GM19240 (cell line): ENCODE data around the gene CBX5.
"Not testable (repeated sequence)": the region's sequence is repeated elsewhere in the genome, so short reads cannot be mapped to it uniquely, and the experiment has no call there.

Experiments
- DNase-seq: peaks from one replicate; pipeline ENCODE4 v3.0.0; 2011; ENCODE audit warnings: low spot score; ENCODE audit not compliant: insufficient read length

CBX5 gene

DNA sequence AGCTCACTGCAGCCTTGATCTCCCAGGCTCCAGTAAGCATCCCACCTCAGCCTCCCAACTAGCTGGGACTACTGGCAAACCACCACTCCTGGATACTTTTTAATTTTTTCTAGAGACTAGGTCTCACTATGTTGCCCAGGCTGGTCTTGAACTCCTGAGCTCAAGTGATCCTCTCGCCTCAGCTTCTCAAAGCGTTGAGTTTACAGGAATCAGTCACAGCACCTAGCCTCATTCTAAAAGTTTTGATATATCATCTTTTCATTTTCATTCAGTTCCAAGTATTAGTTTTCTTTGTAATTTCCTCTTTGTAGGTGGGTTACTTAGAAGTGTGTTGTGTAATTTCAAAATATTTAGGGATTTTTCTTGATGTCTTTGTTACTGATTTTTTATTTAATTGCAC, 9.6 kb downstream of the CBX5 start:
- no peak for DNase-seq

DNA sequence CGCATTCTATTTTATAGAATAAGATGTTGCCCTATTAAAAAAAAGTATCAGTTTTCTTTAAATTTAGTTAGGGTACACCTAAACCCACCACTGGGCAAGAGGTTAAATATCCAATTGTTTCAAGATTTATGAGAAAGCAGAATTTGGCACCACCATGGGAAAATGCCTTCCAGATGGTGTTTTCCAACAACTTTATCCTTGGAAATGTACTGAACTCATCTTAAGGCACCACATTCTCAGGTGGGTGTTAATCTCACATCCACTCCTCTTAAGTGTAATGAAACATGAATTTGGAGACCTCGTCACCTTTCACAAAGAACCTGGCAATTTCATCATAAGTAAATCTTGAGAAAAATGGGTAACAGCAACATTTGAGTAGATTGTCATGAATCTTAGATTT, 13.1 kb downstream of the CBX5 start:
- DNase-seq, result no peak

DNA sequence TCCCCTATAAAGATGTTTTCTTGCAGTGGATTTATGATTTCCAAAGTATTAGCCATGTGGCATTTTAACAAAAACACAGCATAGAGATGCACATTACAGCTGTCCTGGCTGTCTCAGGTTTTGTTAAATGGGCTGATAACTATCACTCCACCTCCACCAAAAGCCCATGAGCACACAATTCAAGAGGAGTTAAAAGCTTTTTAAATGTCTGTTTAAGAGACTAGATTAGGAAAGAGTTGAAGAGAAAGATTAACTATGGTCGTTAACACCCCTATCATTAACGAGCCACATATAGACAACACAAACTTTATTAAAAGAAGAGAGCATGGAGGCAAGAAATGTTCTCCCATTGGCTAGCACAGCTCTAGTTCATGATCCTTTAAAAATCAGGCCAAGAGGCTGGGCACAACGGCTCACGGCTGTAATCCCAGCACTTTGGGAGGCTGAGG, 14.5 kb downstream of the CBX5 start:
- DNase-seq, result no peak

DNA sequence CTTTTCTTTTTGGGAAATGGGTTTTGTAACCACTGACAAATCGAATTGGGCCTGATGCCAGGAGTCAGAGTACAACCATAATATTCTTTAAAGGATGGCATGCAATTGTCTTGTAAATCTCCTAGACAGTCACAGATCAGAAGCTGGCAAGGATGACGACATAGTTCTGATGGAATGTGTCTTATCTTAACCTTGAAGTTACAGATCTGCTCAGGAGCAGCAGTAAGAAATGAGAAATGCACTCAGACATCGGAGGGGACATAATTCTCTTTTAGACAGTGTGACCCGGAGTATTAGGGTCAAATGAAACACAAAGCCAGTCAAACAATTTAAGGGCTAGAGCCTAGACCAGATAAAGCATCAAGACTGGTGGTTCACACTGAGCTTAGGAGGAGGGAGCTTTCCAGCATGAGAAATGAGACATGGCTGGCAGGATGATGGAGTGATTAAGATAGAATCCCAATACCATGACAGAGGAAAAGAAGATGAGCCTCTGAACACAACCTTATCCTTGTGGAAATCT, 17.5 kb downstream of the CBX5 start:
- no peak for DNase-seq

DNA sequence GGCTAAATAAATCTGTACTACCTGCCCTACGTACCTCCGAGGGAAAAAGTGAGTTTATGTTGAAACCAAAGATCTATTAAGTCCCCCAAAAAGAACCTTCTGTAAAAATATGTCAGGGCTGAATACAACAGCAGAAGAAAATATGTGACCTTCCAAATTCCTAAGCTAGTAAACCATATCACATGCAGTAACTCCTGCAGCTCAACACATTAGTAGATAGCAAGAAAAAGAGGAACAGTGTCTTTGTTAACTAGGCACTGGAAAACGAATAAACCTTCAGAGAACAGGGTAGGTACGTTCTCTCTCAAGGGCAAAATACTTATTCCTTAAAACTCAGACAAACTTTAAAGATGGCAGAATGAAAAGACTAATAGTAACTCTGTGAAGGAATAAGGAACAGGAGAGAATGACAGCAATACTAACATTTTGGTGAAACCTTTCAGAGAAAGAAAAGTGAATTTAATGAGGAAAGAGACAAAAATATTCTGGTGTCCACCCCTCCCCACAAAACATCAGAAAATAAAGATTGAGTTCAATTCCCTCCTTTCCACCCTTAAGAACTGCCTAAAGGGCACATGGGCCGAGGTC, 18.0 kb downstream of the CBX5 start:
- no peak for DNase-seq

DNA sequence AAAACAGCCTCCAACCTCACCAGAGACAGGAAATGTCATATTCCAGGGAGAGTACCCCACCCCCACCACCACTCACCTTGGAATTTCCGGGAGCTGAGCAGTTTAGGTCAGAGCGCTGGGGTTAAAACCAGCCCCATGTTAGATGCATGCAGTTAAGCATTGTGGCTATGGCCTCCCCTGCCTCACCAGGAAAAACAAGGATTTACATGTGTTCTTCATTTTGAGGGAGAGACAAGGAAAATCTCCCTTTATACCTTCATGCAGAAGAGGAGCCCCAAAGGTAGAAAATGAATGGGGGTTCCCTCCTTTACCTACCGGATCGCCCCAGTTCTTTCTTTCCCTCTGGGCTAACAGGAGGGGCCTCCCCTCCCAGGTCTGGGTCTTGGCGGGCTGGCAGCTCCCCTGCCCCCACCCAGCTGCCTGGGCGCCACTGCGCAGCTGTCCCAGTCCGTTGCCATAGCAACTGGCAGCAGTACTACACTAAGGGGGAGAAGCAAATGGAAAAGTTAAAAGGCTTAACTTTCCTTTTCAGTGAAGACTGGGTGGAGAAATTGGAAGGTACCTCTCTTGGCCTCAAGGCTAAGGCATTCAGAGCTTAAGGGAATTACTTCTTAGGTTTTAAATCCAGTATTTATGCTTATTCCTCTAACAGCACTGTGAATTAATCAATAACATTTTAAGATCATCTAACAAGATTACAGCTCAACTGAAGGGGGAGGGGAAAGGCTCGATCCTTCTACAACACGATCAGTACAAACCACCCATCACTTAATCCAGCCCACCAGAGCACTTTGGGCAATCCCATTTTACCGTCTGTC, 20.5 kb downstream of the CBX5 start:
- DNase-seq, result peak; percentile 59

DNA sequence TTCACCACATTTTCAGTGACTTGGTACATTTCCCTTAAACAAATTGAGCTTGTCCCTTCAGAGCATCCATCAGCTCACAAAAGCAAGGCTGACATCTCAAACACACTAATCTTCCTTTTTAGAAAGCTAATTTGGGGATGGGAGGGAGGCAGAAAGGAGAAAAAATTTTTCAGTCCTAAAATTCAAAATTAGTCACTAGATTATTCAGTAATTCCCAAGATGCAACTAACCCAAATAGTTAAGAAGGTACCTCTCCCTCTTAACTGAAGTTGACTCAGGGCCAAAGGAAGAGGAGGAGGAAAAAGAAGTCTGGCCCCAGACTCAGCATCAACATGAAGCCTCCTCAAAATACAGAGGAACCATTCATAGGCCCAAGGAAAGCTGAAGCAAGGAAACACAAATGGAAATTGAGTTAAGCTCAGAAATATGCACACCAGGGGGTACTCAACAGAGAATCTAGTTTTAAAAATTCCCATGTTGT, 21.7 kb downstream of the CBX5 start:
- DNase-seq, result no peak

DNA sequence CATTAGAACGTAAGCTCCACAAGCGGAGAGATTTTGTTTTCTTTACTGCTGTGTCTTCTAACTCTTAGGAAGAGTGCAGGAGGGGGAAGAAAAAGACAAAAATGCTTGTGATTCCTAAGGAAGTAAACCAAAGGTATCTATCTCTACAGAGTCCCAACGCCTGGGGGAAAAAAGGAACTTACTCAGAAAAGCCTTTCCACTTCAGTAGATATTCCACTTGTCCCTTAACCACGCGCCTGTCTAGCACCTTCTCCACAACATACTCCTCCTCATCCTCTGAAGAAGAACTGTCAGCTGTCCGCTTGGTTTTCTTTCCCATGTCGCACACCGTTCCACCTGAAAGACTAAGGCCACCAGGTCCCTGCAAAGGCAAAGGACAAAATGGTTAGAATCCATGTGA, 22.6 kb downstream of the CBX5 start:
- no peak for DNase-seq

DNA sequence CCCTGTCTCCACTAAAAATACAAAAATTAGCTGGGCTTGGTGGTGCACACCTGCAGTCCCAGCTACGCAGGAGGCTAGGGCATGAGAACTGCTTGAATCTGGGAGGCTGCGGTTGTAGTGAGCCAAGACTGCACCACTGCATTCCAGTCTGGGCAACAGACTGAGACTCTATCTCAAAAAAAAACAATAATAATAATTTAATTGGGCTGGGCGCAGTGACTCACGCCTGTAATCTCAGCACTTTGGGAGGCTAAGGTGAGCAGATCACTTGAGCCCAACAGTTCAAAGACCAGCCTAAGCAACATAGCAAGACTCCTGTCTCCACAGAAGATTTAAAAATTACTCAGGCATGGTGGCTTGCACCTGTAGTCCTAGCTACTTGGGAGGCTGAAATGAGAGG, 26.7 kb downstream of the CBX5 start:
- DNase-seq, result no peak

DNA sequence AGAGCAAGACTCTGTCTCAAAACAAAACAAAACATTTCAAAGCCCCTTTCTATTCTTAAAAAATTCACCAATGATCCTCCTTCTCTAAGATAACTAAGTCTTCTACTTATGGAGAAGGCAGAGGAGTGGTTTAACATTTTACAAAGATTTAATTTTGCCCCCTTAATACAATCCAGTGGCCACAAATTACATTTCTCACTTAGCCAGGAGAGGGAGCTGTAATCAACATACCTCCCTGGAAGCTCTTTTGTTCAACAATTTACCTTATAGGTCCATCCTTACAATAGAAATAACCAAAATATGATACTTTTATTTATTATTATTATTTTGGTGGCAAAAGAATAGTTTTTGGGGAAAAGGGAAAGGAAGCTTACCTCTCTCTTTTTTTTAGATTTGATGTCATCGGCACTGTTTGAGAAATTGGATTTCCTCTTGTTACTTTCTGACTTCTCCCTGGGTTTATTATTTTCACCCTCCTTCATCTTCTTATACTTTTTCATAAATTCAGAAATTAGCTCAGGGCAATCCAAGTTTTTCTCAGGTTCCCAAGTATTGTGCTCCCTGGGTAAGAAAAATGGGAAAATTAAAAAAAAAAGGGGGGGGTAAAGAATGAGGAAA, 28.1 kb downstream of the CBX5 start:
- peak; percentile 23 for DNase-seq

DNA sequence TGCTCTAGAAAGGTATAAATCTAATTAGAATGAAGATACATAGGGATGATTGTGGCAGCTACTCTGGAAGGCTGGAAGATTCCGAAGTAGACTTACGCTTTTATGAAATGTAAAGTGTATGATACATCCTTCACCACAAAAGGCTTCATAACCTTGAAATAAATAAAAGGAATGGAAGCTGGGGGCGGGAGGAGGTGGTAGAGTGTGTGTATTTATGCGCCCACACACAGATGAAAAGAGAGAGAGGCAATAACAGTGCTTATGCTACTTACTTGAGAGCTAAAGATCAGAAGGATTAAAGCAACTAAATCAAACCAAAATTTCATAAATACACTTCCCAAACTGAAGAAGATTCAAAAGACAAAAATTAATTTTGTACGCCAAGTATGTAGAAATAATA, 30.4 kb downstream of the CBX5 start:
- no peak for DNase-seq

DNA sequence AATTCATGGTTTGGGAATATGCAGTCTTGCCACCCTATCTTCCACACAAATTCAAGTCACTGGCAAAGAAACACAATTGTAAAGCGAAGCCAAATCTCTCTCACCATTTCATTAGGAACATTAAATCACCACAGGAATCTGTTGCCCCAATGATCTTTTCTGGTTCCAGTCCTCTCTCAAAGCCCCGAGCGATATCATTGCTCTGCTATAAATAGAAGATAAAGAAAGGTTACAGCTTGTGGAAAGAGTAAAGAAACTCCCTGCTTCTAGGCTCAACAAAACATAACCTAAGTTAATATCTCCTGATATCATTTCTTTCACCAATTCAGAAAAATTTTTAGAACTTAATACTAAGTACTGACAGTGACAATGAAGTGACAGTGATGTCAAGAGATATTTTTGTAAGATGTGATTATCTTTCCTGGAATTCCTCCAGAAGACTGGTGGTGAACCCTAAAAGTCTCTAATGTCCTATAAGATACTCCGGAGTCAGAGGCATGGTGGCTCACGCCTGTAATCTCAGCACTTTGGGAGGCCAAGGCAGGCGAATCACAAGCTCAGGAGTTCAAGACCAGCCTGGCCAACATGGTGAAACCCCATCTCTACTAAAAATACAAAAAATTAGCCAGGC, 33.8 kb downstream of the CBX5 start:
- DNase-seq, result no peak

DNA sequence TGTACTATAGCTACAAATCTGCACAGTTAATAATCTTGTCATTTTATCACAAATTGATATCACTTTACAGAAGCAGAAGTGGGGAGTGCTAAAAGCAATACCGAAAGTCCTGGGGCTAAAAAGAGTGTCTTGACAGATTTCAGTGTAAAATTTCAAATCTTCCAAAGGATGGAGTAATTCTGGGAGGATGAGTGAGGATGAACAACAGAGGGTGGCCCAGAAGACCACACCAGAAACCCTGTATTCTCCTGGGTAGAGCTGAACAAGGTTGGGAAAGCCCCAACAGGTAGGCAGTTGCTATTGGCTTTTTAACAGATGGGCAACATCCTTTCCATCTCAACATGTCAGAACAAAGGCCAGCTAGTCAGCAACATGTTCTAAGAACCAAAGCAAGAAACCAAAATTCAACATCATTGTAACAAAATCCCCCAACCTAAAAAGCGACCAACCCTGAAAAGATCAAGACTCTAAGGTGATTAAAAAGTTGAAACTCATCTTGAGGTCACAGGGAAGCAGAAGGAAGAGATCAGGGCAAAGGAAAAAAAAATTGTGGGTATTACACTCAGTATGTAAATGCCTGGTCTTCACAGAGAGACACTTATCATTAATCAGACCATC, 38.8 kb downstream of the CBX5 start:
- DNase-seq, result no peak

DNA sequence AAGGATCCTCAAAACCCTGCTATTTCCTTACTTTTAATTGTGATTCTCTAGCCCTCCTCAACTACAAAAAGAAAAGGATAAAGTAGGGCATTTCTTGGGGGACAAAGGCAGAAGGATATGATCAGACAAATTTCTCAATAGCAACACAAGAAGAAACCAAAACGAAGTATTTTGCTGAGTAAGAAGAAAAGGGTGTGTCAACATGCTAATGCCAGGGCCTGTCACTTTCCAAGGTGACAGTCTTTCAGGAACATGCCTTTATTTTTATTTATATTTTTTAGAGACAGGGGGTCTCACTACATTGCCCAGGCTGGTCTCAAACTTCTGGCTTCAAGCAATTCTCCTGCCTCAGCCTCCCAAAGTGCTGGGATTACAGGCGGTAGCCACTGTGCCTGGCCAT, 39.8 kb downstream of the CBX5 start:
- DNase-seq, result no peak

DNA sequence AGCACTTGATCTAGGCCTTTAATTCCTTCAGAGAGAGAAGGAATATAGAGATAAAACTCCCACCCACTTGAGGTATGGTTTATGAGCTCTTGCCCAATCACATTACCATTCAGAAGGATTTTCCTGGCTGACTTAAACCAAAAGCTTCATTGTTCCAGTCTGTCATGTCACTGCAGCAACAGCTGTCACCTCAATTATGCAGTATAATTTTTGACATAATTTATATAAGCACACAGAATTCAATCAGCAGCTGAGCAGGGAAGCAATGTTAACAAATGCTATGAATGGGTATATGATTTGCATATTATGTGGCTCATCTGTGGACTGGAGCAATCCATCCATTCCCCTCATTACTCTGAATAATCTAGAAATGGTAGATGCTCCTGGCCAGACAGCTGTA, 40.3 kb downstream of the CBX5 start:
- DNase-seq, result no peak

DNA sequence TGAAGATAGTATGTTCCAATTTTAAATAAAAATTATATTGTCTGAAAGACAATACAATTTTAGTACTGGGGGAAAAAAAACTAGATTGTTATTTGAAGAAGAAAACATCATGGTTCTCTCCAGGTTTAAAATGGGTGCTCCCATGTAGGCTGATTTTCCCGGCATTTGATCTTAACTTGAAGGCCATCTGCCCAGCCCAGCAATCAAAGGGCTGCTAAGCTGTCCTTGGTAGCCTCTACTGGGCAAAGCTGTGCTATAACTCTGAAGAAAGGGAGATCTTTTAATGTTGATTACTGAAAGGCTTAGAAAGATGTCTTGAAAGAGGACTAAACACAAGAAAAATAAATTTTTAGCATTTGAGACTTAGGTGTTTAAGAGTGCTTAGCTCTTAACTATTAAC, 41.4 kb downstream of the CBX5 start:
- no peak for DNase-seq

DNA sequence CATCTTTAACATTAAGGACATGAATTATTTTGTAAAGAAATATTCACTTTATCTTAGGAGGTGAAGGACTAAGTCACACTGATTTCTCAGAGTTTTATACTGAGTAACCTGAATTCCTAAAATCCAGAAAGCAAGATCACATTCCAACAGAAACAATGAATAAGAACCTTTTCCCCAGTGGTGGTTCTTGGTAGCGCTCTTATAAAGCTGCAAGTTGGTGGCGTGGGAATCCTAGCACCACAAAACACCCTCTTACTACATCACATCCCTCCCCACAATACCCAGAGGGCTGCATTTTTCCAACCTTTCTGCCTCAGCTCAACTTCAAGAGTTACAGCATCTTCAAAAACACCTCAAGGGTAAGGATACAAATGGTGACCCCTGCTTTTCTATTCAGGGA, 47.1 kb downstream of the CBX5 start:
- DNase-seq, result no peak

DNA sequence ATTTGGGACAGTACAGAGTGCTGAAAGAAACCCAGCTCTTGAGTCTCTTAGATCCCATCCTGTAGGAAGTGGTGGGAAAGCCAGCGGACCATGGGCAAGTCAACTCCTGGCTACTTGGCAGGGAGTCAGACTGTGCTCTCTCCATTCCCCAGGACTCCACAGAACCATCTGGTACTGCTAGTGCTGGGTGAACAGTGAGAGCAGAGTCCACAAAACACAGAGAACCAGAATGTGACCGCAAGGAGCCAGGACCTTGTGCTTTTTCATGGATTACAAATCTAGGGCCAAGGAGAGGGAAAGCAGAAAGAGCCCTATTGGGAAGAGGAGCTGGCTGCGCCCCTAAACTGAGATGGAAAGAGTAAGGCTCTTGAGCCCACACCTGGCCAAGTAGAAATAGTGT, 48.7 kb downstream of the CBX5 start:
- not testable (repeated sequence) for DNase-seq

DNA sequence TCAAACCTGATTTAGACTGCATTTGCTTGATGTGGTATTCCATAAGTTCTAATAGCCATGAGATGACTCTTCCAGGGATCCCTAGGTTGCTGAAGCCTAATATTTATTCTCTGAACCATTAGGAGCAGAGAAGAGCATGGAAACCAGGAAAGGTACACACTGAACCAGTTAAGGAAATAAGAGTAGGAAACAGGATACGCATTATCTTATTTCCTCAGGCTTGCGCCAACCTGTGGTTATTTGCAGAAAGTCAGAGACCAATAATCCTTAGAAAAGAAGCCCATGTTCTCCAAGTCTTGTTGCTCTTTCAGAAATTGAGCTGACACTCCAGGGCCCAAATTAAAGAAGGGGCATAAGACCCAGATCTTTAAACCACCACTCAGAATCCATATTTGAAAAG, 49.4 kb downstream of the CBX5 start:
- DNase-seq, result no peak

DNA sequence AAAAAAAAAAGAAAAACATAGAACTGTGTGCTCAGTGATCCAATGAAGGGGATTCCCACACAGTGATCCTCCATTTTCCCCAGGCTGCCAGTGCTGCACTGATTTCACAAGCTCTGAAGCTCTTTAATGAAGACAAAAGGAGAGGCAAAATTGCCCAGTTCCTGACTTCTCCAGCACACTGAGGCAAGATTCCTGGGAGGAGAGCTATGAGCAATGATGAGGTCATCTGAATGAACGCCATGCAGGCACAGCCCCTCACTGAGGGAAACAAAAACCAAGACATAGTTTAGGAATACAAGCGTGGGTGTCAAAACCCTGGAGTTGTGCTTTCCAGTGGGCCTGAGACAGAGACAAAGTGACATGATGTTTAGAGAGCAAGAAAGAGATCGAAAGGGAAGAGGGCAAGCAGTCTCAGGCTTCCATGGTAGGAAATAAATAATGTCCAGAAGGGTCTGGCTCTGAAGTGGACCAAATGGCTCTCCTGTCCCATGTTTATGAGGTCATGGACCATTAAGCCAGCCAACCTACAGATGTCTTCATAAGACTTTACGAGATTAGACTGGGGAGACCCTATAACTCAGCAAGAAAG, 50.2 kb downstream of the CBX5 start:
- DNase-seq, result no peak

DNA sequence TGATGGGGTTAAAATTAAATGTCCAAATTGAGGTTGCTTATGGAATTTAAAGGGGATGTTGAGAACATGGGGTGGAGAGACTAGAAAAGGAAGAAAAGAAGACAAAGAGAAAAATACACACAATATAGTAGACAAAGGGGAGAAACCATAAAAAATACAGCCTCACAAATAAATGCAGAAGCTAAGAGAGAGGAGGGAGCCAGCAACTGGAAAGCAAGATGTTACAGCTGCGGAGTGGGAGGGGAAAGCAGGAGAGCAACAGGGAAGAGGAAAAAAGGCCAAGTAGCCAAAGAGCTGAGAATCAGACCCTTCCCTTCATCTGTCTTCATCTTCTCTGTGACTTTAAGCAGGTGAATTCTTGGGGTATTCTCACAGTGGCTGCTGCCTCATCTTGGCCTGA, 51.5 kb downstream of the CBX5 start:
- no peak for DNase-seq
